WTC11 (cell line): ENCODE results near the gene SHROOM2. TPM values are rescaled to one million over a fixed set of nuclear protein-coding genes. Genes with fewer than 3 reads are reported as not detected.

Experiments used
- ATAC-seq: fragments of 200-7000 bp; cut with Tn5 transposase; 2 replicates; pipeline ENCODE4 v1.10.0; 2021; ENCODE audit warnings: mild to moderate bottlenecking, moderate library complexity
- CTCF ChIA-PET: fragments of 300-600 bp; sonication (Branson Sonifier 250); formaldehyde crosslinking; loops from one replicate; lab custom pipeline; 2021; ENCODE audit warnings: antibody characterized with exemption; lab: Charles Lee
- POLR2A ChIA-PET: fragments of 350-600 bp; sonication (Branson Sonifier 250); formaldehyde crosslinking; loops from one replicate; lab custom pipeline; 2021; ENCODE audit warnings: antibody characterized with exemption; lab: Charles Lee
- DNase-seq: peaks from one replicate; pipeline ENCODE4 v3.0.0; 2021; ENCODE audit warnings: low spot score
- H3K27ac Mint-ChIP-seq: 2 replicates; pipeline ENCODE4 v1.8.0; 2021; ENCODE audit warnings: mixed read lengths
- H3K27me3 Mint-ChIP-seq: 2 replicates; pipeline ENCODE4 v1.8.0; 2021; ENCODE audit warnings: low read depth, mild to moderate bottlenecking, moderate library complexity, mixed read lengths
- H3K36me3 Mint-ChIP-seq: 2 replicates; pipeline ENCODE4 v1.8.0; 2021; ENCODE audit warnings: mixed read lengths
- H3K4me1 Mint-ChIP-seq: 2 replicates; pipeline ENCODE4 v1.8.0; 2022; ENCODE audit warnings: mixed read lengths
- H3K4me3 Mint-ChIP-seq: 2 replicates; pipeline ENCODE4 v1.8.0; 2021; ENCODE audit warnings: mild to moderate bottlenecking, moderate library complexity, mixed read lengths
- H3K9me3 Mint-ChIP-seq: 2 replicates; pipeline ENCODE4 v1.8.0; 2021; ENCODE audit warnings: mixed read lengths
- CREB1 ChIP-seq: sonication (generic); formaldehyde crosslinking; IDR thresholded peaks from 2 replicates; pipeline ENCODE4 v1.8.0; 2023; ENCODE audit warnings: mild to moderate bottlenecking, missing genetic modification reagents
- CREM ChIP-seq: sonication (generic); formaldehyde crosslinking; IDR thresholded peaks from 2 replicates; pipeline ENCODE4 v1.8.1; 2022; ENCODE audit warnings: mild to moderate bottlenecking, missing genetic modification reagents, moderate library complexity
- ELF4 ChIP-seq: sonication (generic); formaldehyde crosslinking; IDR thresholded peaks from 2 replicates; pipeline ENCODE4 v1.8.1; 2022; ENCODE audit warnings: low read depth, mild to moderate bottlenecking, moderate library complexity, missing genetic modification reagents
- EMX1 ChIP-seq: fragments of 250-450 bp; sonication (Bioruptor Pico); IDR thresholded peaks from 2 replicates; pipeline ENCODE4 v1.8.0; 2021; ENCODE audit warnings: mild to moderate bottlenecking
- FOXK1 ChIP-seq: sonication (generic); formaldehyde crosslinking; IDR thresholded peaks from 2 replicates; pipeline ENCODE4 v1.8.0; 2022; ENCODE audit warnings: mild to moderate bottlenecking, moderate library complexity, missing genetic modification reagents
- GRHL2 ChIP-seq: fragments of 250-450 bp; sonication (Bioruptor Pico); IDR thresholded peaks from 2 replicates; pipeline ENCODE4 v1.8.0; 2022; ENCODE audit warnings: mild to moderate bottlenecking, moderate library complexity; ENCODE audit not compliant: insufficient replicate concordance, severe bottlenecking
- MXD4 ChIP-seq: fragments of 250-450 bp; sonication (Bioruptor Pico); IDR thresholded peaks from 2 replicates; pipeline ENCODE4 v1.8.0; 2021; ENCODE audit warnings: mild to moderate bottlenecking, moderate library complexity, borderline replicate concordance
- NFYB ChIP-seq: sonication (generic); formaldehyde crosslinking; conservative IDR thresholded peaks from 2 replicates; pipeline ENCODE4 v1.8.0; 2022; ENCODE audit warnings: low read depth, missing genetic modification reagents
- NR1H2 ChIP-seq: sonication (generic); formaldehyde crosslinking; IDR thresholded peaks from 2 replicates; pipeline ENCODE4 v1.9.0; 2021; ENCODE audit warnings: mild to moderate bottlenecking, moderate library complexity, missing genetic modification reagents
- OVOL2 ChIP-seq: fragments of 250-450 bp; sonication (Bioruptor Pico); IDR thresholded peaks from 2 replicates; pipeline ENCODE4 v1.9.0; 2021; ENCODE audit warnings: mild to moderate bottlenecking, borderline replicate concordance
- SMAD3 ChIP-seq: sonication (generic); formaldehyde crosslinking; IDR thresholded peaks from 2 replicates; pipeline ENCODE4 v1.8.0; 2022; ENCODE audit warnings: missing genetic modification reagents, mild to moderate bottlenecking, borderline replicate concordance
- SMAD4 ChIP-seq: sonication (generic); formaldehyde crosslinking; IDR thresholded peaks from 2 replicates; pipeline ENCODE4 v1.8.0; 2022; ENCODE audit warnings: mild to moderate bottlenecking, missing genetic modification reagents
- SOX15 ChIP-seq: fragments of 250-450 bp; sonication (Bioruptor Pico); IDR thresholded peaks from 2 replicates; pipeline ENCODE4 v1.9.0; 2021; ENCODE audit warnings: mild to moderate bottlenecking
- TEAD4 ChIP-seq: sonication (generic); formaldehyde crosslinking; IDR thresholded peaks from 2 replicates; pipeline ENCODE4 v1.8.0; 2022; ENCODE audit warnings: mild to moderate bottlenecking, missing genetic modification reagents
- ZBTB21 ChIP-seq: sonication (generic); formaldehyde crosslinking; IDR thresholded peaks from 2 replicates; pipeline ENCODE4 v1.8.1; 2023; ENCODE audit warnings: mild to moderate bottlenecking, missing genetic modification reagents, borderline replicate concordance
- ZNF121 ChIP-seq: sonication (generic); formaldehyde crosslinking; IDR thresholded peaks from 2 replicates; pipeline ENCODE4 v1.8.0; 2023; ENCODE audit warnings: missing genetic modification reagents
- ZNF317 ChIP-seq: sonication (generic); formaldehyde crosslinking; IDR thresholded peaks from 2 replicates; pipeline ENCODE4 v1.8.1; 2023; ENCODE audit warnings: low read depth, mild to moderate bottlenecking, moderate library complexity, missing genetic modification reagents, borderline replicate concordance
- ZNF396 ChIP-seq: fragments of 250-450 bp; sonication (Bioruptor Pico); IDR thresholded peaks from 2 replicates; pipeline ENCODE4 v1.8.0; 2021; ENCODE audit warnings: mild to moderate bottlenecking, moderate library complexity, borderline replicate concordance
- ZNF416 ChIP-seq: fragments of 250-450 bp; sonication (Bioruptor Pico); IDR thresholded peaks from 2 replicates; pipeline ENCODE4 v1.9.0; 2021; ENCODE audit warnings: mild to moderate bottlenecking, inconsistent platforms
- total RNA-seq: library from RNA; stranded (reverse); gene quantifications from 3 replicates; pipeline ENCODE4 v1.2.3, GENCODE V29; 2021
- TF ChIP-seq, protein P1 (sequence below): sonication (generic); formaldehyde crosslinking; IDR thresholded peaks from 2 replicates; pipeline ENCODE4 v1.8.0; 2023; ENCODE audit warnings: mild to moderate bottlenecking, missing genetic modification reagents
- TF ChIP-seq, protein P2 (sequence below): sonication (generic); formaldehyde crosslinking; IDR thresholded peaks from 2 replicates; pipeline ENCODE4 v1.8.1; 2023; ENCODE audit warnings: mild to moderate bottlenecking, missing genetic modification reagents, moderate library complexity
- TF ChIP-seq, protein P3 (sequence below): sonication (generic); formaldehyde crosslinking; IDR thresholded peaks from 2 replicates; pipeline ENCODE4 v1.8.1; 2022; ENCODE audit warnings: mild to moderate bottlenecking, moderate library complexity, missing genetic modification reagents
- TF ChIP-seq, protein P4 (sequence below): sonication (generic); formaldehyde crosslinking; conservative IDR thresholded peaks from 2 replicates; pipeline ENCODE4 v1.8.1; 2023; ENCODE audit warnings: mild to moderate bottlenecking, low read depth, missing genetic modification reagents, moderate library complexity
- TF ChIP-seq, protein P5 (sequence below): sonication (generic); formaldehyde crosslinking; IDR thresholded peaks from 2 replicates; pipeline ENCODE4 v1.8.0; 2023; ENCODE audit warnings: missing genetic modification reagents
- TF ChIP-seq, protein P6 (sequence below): fragments of 250-450 bp; sonication (Bioruptor Pico); IDR thresholded peaks from 2 replicates; pipeline ENCODE4 v2.1.2; 2022; ENCODE audit warnings: mild to moderate bottlenecking, moderate library complexity

Gene SHROOM2
- total RNA-seq, 1 experiment from 2014 or later: 14.8 TPM

DNA sequence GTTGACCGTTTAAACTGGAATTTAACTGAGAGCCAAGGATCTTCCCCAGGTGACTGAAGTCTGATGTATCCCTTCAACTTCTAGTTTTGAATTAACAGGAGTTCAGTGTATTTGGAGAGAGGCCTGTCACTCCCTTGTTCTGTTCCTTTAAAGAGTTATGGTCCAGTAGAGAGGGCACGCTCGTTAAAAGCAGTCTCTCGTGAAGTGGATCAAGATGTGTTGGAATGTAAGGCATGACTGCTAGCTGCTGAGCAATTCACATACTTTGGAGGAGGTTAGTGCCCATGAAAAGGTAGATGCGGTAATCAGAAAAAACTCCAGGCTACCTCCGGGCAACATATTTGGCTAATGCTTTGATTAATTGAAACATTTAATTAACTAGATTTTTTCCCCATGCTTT is 65.7 kb downstream of the SHROOM2 start (continued):
- TF ChIP-seq OVOL2 (CRISPR knock-in tag) (no peak), SMAD3 (no peak), ELF4 (no peak)

DNA sequence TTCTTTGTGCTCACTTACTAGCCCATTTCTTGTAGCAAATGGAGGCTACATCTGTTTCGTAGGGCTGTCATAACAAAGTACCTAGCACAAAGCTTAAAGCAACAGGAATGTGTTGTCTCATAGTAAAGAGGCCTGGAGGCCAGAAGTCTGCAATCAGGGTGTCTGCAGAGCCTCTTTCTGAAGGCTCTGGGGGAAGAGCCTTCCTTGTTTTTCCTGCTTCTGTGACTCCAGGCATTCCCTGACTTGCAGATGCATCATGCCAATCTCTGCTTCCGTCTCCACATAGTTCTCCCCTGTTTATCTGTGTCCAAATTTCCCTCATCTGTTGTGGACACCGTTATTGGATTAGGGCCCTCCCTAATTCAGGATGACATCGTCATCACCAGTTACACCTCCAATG is 67.1 kb downstream of the SHROOM2 start:
- Mint-ChIP-seq H3K27ac (peak overlapping the region; percentile 44), H3K9me3 (no peaks in the 10 kb centered on the region)
- no peak for ATAC-seq

DNA sequence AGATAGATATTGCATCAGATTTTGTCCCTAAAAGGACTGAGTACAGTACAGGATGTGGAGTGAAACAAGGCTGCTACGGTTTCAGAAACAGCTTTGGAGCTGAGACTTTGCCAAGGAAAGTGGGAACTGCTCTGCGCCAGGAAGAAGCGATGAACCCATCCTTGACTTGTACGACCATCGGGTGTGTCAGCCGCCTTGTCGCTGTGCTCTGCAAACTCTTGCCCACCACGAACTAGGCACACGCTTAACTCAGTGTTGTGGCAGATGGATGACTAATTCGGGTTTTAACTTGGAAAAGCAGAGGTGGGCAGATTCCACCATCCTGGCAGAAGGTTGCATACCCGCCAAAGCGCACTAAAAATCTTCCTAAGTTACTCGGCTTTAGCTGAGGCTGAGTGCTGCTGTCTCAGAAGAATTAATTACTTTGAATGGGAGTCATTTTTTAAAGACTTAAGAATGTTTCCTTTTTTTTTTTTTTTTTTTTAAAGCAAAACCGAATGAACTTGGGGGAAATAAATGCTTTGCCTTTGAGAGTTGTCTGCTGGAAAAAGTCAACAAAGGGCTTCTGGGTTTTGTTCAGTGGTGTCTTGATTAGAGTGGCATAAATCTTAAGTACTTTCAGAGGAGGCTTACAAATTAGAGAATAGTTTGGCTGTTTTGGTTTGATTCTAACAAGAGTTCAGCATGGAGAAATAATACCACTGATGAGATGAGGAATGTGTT is 69.5 kb downstream of the SHROOM2 start:
- H3K36me3 Mint-ChIP-seq: no peaks in the 10 kb centered on the region
- ChIA-PET POLR2A (no interaction called here), CTCF (interaction anchor here (1.0 kb wide), 1 partner anchor 66 kb away, joined by 3 read pairs; no protein-coding TSS in a partner anchor)
- H3K4me1 Mint-ChIP-seq: peaks cover 47% of the 10 kb centered on the region
- H3K27me3 Mint-ChIP-seq: no peaks in the 10 kb centered on the region
- no peak for DNase-seq
- no peak for ATAC-seq
- no peak overlapping the region for H3K4me3 Mint-ChIP-seq
- H3K27ac Mint-ChIP-seq: no peak overlapping the region; the same call in 1 of the 2 replicates
- H3K9me3 Mint-ChIP-seq: no peaks in the 10 kb centered on the region
- TF ChIP-seq NFYB (CRISPR knock-in tag): no peak
- TF ChIP-seq TEAD4 (CRISPR knock-in tag): no peak
- no peak for TF ChIP-seq NR1H2
- TF ChIP-seq ZNF121 (CRISPR knock-in tag): no peak
- no peak for TF ChIP-seq OVOL2 (CRISPR knock-in tag)
- TF ChIP-seq, protein P1, sequence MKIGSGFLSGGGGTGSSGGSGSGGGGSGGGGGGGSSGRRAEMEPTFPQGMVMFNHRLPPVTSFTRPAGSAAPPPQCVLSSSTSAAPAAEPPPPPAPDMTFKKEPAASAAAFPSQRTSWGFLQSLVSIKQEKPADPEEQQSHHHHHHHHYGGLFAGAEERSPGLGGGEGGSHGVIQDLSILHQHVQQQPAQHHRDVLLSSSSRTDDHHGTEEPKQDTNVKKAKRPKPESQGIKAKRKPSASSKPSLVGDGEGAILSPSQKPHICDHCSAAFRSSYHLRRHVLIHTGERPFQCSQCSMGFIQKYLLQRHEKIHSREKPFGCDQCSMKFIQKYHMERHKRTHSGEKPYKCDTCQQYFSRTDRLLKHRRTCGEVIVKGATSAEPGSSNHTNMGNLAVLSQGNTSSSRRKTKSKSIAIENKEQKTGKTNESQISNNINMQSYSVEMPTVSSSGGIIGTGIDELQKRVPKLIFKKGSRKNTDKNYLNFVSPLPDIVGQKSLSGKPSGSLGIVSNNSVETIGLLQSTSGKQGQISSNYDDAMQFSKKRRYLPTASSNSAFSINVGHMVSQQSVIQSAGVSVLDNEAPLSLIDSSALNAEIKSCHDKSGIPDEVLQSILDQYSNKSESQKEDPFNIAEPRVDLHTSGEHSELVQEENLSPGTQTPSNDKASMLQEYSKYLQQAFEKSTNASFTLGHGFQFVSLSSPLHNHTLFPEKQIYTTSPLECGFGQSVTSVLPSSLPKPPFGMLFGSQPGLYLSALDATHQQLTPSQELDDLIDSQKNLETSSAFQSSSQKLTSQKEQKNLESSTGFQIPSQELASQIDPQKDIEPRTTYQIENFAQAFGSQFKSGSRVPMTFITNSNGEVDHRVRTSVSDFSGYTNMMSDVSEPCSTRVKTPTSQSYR (CRISPR knock-in tag): no peak
- TF ChIP-seq GRHL2 (CRISPR knock-in tag): no peak
- no peak for TF ChIP-seq CREB1 (CRISPR knock-in tag)
- TF ChIP-seq FOXK1 (CRISPR knock-in tag): no peak
- no peak for TF ChIP-seq ZNF416
- no peak for TF ChIP-seq EMX1 (CRISPR knock-in tag)
- TF ChIP-seq CREM (CRISPR knock-in tag): no peak
- TF ChIP-seq, protein P2, sequence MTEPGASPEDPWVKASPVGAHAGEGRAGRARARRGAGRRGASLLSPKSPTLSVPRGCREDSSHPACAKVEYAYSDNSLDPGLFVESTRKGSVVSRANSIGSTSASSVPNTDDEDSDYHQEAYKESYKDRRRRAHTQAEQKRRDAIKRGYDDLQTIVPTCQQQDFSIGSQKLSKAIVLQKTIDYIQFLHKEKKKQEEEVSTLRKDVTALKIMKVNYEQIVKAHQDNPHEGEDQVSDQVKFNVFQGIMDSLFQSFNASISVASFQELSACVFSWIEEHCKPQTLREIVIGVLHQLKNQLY: no peak

More for the DNA sequence above, 67.1 kb downstream of the SHROOM2 start:
- CTCF ChIA-PET: no interaction called here
- Mint-ChIP-seq H3K4me1 (peaks cover 44% of the 10 kb centered on the region), H3K4me3 (no peak overlapping the region), H3K27me3 (no peaks in the 10 kb centered on the region), H3K36me3 (no peaks in the 10 kb centered on the region)
- POLR2A ChIA-PET: no interaction called here
- TF ChIP-seq, protein P3, sequence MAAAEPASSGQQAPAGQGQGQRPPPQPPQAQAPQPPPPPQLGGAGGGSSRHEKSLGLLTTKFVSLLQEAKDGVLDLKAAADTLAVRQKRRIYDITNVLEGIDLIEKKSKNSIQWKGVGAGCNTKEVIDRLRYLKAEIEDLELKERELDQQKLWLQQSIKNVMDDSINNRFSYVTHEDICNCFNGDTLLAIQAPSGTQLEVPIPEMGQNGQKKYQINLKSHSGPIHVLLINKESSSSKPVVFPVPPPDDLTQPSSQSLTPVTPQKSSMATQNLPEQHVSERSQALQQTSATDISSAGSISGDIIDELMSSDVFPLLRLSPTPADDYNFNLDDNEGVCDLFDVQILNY (CRISPR knock-in tag): no peak
- no peak for TF ChIP-seq SMAD4 (CRISPR knock-in tag)
- TF ChIP-seq, protein P4, sequence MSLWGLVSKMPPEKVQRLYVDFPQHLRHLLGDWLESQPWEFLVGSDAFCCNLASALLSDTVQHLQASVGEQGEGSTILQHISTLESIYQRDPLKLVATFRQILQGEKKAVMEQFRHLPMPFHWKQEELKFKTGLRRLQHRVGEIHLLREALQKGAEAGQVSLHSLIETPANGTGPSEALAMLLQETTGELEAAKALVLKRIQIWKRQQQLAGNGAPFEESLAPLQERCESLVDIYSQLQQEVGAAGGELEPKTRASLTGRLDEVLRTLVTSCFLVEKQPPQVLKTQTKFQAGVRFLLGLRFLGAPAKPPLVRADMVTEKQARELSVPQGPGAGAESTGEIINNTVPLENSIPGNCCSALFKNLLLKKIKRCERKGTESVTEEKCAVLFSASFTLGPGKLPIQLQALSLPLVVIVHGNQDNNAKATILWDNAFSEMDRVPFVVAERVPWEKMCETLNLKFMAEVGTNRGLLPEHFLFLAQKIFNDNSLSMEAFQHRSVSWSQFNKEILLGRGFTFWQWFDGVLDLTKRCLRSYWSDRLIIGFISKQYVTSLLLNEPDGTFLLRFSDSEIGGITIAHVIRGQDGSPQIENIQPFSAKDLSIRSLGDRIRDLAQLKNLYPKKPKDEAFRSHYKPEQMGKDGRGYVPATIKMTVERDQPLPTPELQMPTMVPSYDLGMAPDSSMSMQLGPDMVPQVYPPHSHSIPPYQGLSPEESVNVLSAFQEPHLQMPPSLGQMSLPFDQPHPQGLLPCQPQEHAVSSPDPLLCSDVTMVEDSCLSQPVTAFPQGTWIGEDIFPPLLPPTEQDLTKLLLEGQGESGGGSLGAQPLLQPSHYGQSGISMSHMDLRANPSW (CRISPR knock-in tag): no peak
- TF ChIP-seq ZNF317 (CRISPR knock-in tag): no peak
- TF ChIP-seq, protein P5, sequence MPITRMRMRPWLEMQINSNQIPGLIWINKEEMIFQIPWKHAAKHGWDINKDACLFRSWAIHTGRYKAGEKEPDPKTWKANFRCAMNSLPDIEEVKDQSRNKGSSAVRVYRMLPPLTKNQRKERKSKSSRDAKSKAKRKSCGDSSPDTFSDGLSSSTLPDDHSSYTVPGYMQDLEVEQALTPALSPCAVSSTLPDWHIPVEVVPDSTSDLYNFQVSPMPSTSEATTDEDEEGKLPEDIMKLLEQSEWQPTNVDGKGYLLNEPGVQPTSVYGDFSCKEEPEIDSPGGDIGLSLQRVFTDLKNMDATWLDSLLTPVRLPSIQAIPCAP (CRISPR knock-in tag): no peak
- TF ChIP-seq, protein P6, sequence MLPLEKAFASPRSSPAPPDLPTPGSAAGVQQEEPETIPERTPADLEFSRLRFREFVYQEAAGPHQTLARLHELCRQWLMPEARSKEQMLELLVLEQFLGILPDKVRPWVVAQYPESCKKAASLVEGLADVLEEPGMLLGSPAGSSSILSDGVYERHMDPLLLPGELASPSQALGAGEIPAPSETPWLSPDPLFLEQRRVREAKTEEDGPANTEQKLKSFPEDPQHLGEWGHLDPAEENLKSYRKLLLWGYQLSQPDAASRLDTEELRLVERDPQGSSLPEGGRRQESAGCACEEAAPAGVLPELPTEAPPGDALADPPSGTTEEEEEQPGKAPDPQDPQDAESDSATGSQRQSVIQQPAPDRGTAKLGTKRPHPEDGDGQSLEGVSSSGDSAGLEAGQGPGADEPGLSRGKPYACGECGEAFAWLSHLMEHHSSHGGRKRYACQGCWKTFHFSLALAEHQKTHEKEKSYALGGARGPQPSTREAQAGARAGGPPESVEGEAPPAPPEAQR (CRISPR knock-in tag): no peak
- no peak for TF ChIP-seq CREM (CRISPR knock-in tag)
- TF ChIP-seq ZBTB21 (CRISPR knock-in tag): no peak
- no peak for TF ChIP-seq SOX15 (CRISPR knock-in tag)
- no peak for TF ChIP-seq MXD4 (CRISPR knock-in tag)
- no peak for TF ChIP-seq ZNF396 (CRISPR knock-in tag)
- no peak for DNase-seq
